Measurements from ENCODE around the gene OGG1. TPM values are rescaled to one million over a fixed set of nuclear protein-coding genes. Genes with fewer than 3 reads are reported as not detected.

The OGG1 gene
- total and polyA plus RNA-seq, 10 of the 15 experiments (the other 5 are each of a cell fraction or from before 2014, with no cell fraction given) = 4.8 to 38.8 (median 27.2) TPM

GRCh38 chr3:9779721-9780457 is 30.1 kb downstream of the OGG1 start (continued):
- TF ChIP-seq PRDM15 (CRISPR knock-in tag; IDR thresholded peaks at IDR 0.05) (no peak), POLR2AphosphoS2 (IDR thresholded peaks at IDR 0.05; ENCODE audit: low read depth, low read length) (no peak), ZNF24 (IDR thresholded peaks at IDR 0.05) (no peak), CBFB (IDR thresholded peaks at IDR 0.05; ENCODE audit: low read depth) (peak; percentile 87), ZNF622 (IDR thresholded peaks at IDR 0.05) (no peak), ASH2L (IDR thresholded peaks at IDR 0.05; ENCODE audit: borderline replicate concordance, low read depth) (no peak), HSF1 (IDR thresholded peaks at IDR 0.05; ENCODE audit: low read depth, low read length) (no peak), RBBP5 (conservative IDR thresholded peaks at IDR 0.05) (no peak), YY1 (IDR thresholded peaks at IDR 0.05; ENCODE audit: low read depth, low read length) (peak; percentile 86), PKNOX1 (IDR thresholded peaks at IDR 0.05) (peak; percentile 86), BMI1 (IDR thresholded peaks at IDR 0.05; ENCODE audit: borderline replicate concordance) (no peak), CEBPZ (IDR thresholded peaks at IDR 0.05; ENCODE audit: low read depth, low read length) (no peak), HCFC1 (IDR thresholded peaks at IDR 0.05; ENCODE audit: low read length) (no peak), SUZ12 (IDR thresholded peaks at IDR 0.05; ENCODE audit: unreplicated experiment) (no peak), EGR1 (IDR thresholded peaks at IDR 0.05; ENCODE audit: borderline replicate concordance in 1 of 2, low read depth in 2 of 2, low read length in 2 of 2) (no peak), ZBTB33 (IDR thresholded peaks at IDR 0.05) (no peak), KLF5 (IDR thresholded peaks at IDR 0.05; ENCODE audit: partially characterized antibody) (no peak), DPF2 (IDR thresholded peaks at IDR 0.05) (peak; percentile 31; the same call in 1 of the 2 replicates), BCL11A (IDR thresholded peaks at IDR 0.05; ENCODE audit: low read depth, low read length) (no peak)

Measured in GM12878 (cell line).